ENCODE data around the gene LRRC70.

DNA sequence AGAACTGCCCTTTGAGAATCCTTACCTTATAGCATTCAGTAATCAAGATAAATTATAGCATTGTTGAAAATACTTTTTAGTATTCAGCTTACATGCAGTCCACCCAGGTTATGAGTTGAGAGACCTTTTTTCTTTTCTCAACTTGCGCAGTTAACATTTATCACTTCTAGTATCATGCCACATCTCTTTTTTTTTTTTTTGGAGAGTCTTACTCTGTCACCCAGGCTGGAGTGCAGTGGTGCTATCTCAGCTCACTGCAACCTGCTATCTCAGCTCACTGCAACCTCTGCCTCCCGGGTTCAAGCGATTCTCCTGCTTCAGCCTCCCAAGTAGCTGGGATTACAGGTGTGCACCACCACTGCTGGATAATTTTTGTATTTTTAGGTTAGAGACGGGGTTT, 29.0 kb downstream of the LRRC70 start:
- TF ChIP-seq, protein P1, sequence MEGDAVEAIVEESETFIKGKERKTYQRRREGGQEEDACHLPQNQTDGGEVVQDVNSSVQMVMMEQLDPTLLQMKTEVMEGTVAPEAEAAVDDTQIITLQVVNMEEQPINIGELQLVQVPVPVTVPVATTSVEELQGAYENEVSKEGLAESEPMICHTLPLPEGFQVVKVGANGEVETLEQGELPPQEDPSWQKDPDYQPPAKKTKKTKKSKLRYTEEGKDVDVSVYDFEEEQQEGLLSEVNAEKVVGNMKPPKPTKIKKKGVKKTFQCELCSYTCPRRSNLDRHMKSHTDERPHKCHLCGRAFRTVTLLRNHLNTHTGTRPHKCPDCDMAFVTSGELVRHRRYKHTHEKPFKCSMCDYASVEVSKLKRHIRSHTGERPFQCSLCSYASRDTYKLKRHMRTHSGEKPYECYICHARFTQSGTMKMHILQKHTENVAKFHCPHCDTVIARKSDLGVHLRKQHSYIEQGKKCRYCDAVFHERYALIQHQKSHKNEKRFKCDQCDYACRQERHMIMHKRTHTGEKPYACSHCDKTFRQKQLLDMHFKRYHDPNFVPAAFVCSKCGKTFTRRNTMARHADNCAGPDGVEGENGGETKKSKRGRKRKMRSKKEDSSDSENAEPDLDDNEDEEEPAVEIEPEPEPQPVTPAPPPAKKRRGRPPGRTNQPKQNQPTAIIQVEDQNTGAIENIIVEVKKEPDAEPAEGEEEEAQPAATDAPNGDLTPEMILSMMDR (IDR thresholded peaks at IDR 0.05): no peak
- no peak for TF ChIP-seq POLR2AphosphoS5 (IDR thresholded peaks at IDR 0.05)
